Measurements from ENCODE around the gene BRSK1. TPM values are rescaled to one million over a fixed set of nuclear protein-coding genes. Genes with fewer than 3 reads are reported as not detected.
A peak's percentile ranks its signal among the peaks of the same experiment; 100 is the strongest.

The BRSK1 gene
- total RNA-seq = 1 to 10 TPM; 2.6 to 2.7 TPM
- polyA plus RNA-seq (2013, experiment 1 of 2) = 2.1 TPM
- polyA plus RNA-seq (2013, experiment 2 of 2) = 3.3 TPM
- 0.17 to 7.0 (median 1.9) reads per million in 172 experiments for total RNA-seq

DNA sequence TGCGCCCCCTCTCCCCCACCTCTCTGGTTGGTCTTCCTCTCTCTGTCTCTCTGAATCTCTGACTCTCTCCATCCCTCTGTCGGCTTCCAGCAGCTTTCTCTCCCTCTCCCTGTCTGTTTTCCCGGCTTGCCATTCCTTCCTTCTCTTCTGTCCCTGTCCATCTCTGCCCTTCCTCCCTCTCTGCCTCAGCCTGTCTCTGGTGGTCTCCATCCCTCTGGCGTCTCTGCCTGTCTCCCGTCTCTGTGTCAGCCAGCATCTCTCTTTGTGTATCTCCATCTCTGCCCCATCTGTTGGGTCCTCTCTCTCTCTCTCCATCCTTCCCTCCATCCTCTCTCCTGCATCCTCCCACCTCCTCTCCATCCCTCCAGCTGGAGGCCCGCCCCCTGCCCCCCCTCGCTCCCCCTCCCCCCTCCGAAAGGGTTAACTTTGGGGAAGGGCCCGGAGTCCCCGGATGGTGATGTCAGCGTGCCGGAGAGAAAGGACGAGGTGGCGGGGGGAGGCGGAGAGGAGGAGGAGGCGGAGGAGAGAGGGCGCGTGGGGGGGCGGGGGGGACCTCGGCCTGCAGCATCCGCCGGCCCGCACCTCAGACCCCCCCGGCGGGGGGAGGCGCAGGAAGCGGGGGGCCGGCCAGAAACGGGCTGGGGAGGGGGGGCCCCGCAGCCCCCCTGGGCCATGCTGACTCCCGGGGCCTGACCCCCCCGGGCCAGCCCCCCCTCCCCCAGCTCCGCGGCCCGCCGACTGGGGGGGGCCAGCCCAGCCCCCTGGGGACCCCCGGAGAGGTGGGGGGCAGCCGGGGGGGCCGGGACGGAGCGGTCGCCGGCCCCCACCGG is at the start of gene BRSK1:
Gene BRSK1, plus strand, starts transcription at position 450 of the 830 bp plus-strand sequence. CDS start 446 bp downstream, outside the sequence.
- Histone ChIP-seq H3K4me1 (ENCODE audit: insufficient read depth, low read length) (peaks cover 26% of the 10 kb centered on the region), H3K27me3 (ENCODE audit: control insufficient read depth in 1 of 2, insufficient read depth in 2 of 2, low read length in 2 of 2) (no peaks in the 10 kb centered on the region), H3K27ac (ENCODE audit: low read depth in 1 of 2, low read length in 2 of 2) (no peak within 1 kb of the TSS), H3K4me3 (ENCODE audit: low read length) (no peak within 1 kb of the TSS), H3K36me3 (ENCODE audit: insufficient read depth, low read length) (no peaks in the 10 kb centered on the region), H3K9me3 (ENCODE audit: control insufficient read depth in 1 of 2, insufficient read depth in 1 of 2, low read length in 2 of 2) (no peaks in the 10 kb centered on the region)
- H3K27ac Mint-ChIP-seq = no peak within 1 kb of the TSS
- POLR2A ChIA-PET = interaction anchor here (0.9 to 2.5 kb wide), 2 partner anchors 25 to 123 kb away, joined by 4 to 9 read pairs; partner anchors contain the start of gene PPP6R1
- peak within 1 kb of the TSS; percentile 43 for H3K4me3 Mint-ChIP-seq
- H3K27me3 Mint-ChIP-seq = no peaks in the 10 kb centered on the region
- no peaks in the 10 kb centered on the region for H3K9me3 Mint-ChIP-seq
- intact Hi-C loops (cut with DNase I, micrococcal nuclease) = loop anchor here in 1 of 2 experiments (5.0 kb wide), 1 partner anchor 314 kb away; the partner anchor contains the start of gene FIZ1
- peaks cover 9% of the 10 kb centered on the region for H3K36me3 Mint-ChIP-seq (ENCODE audit: low read depth)
- TF ChIP-seq, protein P1, sequence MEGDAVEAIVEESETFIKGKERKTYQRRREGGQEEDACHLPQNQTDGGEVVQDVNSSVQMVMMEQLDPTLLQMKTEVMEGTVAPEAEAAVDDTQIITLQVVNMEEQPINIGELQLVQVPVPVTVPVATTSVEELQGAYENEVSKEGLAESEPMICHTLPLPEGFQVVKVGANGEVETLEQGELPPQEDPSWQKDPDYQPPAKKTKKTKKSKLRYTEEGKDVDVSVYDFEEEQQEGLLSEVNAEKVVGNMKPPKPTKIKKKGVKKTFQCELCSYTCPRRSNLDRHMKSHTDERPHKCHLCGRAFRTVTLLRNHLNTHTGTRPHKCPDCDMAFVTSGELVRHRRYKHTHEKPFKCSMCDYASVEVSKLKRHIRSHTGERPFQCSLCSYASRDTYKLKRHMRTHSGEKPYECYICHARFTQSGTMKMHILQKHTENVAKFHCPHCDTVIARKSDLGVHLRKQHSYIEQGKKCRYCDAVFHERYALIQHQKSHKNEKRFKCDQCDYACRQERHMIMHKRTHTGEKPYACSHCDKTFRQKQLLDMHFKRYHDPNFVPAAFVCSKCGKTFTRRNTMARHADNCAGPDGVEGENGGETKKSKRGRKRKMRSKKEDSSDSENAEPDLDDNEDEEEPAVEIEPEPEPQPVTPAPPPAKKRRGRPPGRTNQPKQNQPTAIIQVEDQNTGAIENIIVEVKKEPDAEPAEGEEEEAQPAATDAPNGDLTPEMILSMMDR (IDR thresholded peaks at IDR 0.05) = no peak
- peak in 13 of 14 experiments; percentile 22 to 74 (median 42) for DNase-seq
- ATAC-seq (ENCODE audit: poor library complexity) = no peak
- CTCF ChIA-PET = no interaction called here
- peaks cover 32% of the 10 kb centered on the region for H3K4me1 Mint-ChIP-seq (ENCODE audit: low read depth)

DNA sequence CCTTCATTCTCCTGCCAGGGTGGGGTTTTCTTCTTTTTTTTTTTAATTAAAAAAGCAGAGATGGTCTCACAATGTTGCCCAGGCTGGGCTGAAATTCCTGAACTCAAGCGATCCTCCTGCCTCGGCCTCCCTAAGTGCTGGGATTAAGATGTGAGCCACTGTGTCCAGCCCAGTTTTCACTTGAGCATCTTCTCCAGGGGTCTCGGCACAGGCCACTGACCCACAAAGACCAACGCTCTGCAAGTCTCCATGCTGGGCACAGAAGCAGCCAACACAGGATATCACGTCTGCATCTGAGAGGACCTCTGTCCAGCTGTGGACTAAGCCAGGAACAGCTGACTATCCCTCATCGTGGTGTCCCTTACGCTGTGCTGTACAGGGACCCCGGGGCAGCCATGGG is 45.8 kb upstream of the BRSK1 start:
- no peaks in the 10 kb centered on the region for H3K9me3 Mint-ChIP-seq
- Histone ChIP-seq H3K27ac (ENCODE audit: low read depth in 1 of 2, low read length in 2 of 2) (no peak overlapping the region), H3K4me1 (ENCODE audit: insufficient read depth, low read length) (no peaks in the 10 kb centered on the region), H3K9me3 (ENCODE audit: control insufficient read depth in 1 of 2, insufficient read depth in 1 of 2, low read length in 2 of 2) (no peaks in the 10 kb centered on the region), H3K4me3 (ENCODE audit: low read length) (no peak overlapping the region), H3K36me3 (ENCODE audit: insufficient read depth, low read length) (peaks cover 85% of the 10 kb centered on the region), H3K27me3 (ENCODE audit: control insufficient read depth in 1 of 2, insufficient read depth in 2 of 2, low read length in 2 of 2) (no peaks in the 10 kb centered on the region)
- ATAC-seq (ENCODE audit: poor library complexity) (no peak), DNase-seq (no peak)
- no peak overlapping the region for H3K4me3 Mint-ChIP-seq
- POLR2A ChIA-PET = no interaction called here
- no peaks in the 10 kb centered on the region for H3K4me1 Mint-ChIP-seq (ENCODE audit: low read depth)
- CTCF ChIA-PET = no interaction called here
- H3K27me3 Mint-ChIP-seq = no peaks in the 10 kb centered on the region
- no peak overlapping the region for H3K27ac Mint-ChIP-seq
- TF ChIP-seq, protein P1 (IDR thresholded peaks at IDR 0.05) = no peak
- peaks cover 76% of the 10 kb centered on the region for H3K36me3 Mint-ChIP-seq (ENCODE audit: low read depth)
- intact Hi-C loops (cut with DNase I, micrococcal nuclease) = no loop called here

DNA sequence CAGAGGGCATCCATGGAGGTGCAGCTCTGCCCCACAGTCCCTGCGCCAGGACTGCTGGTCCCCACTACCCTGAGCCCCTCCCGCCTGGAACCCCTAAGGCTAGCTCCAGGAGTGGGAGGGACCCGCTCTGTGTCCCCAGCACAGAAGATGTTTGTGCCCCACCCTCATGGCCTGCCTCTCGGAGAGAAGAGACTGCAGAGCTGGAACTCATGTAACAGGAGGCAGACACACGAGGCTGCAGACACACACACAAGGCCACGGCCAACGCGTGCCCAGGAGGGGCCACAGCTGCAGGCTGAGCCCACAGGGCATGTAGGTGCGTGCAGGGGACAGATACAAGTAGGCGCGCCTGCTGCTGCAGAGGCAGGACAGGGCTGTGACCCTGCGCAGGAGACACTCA is 44.8 kb upstream of the BRSK1 start:
- H3K4me3 ChIP-seq (ENCODE audit: low read length) = no peak overlapping the region
- Mint-ChIP-seq H3K4me1 (ENCODE audit: low read depth) (no peaks in the 10 kb centered on the region), H3K27ac (no peak overlapping the region), H3K36me3 (ENCODE audit: low read depth) (peaks cover 76% of the 10 kb centered on the region), H3K4me3 (no peak overlapping the region), H3K9me3 (no peaks in the 10 kb centered on the region), H3K27me3 (no peaks in the 10 kb centered on the region)
- no peak for DNase-seq
- no peaks in the 10 kb centered on the region for H3K4me1 ChIP-seq (ENCODE audit: insufficient read depth, low read length)
- ATAC-seq (ENCODE audit: poor library complexity) = no peak
- H3K36me3 ChIP-seq (ENCODE audit: insufficient read depth, low read length) = peaks cover 85% of the 10 kb centered on the region
- intact Hi-C loops (cut with DNase I, micrococcal nuclease) = no loop called here
- no peaks in the 10 kb centered on the region for H3K27me3 ChIP-seq (ENCODE audit: control insufficient read depth in 1 of 2, insufficient read depth in 2 of 2, low read length in 2 of 2)
- ChIA-PET CTCF (no interaction called here), POLR2A (no interaction called here)
- TF ChIP-seq, protein P1 (IDR thresholded peaks at IDR 0.05) = no peak
- no peaks in the 10 kb centered on the region for H3K9me3 ChIP-seq (ENCODE audit: control insufficient read depth in 1 of 2, insufficient read depth in 1 of 2, low read length in 2 of 2)
- H3K27ac ChIP-seq (ENCODE audit: low read depth in 1 of 2, low read length in 2 of 2) = no peak overlapping the region
